Middle frontal gyrus (tissue), 1 donor: ENCODE results near the gene EPN2.

Experiments used
- DNase-seq: peaks from one replicate; pipeline ENCODE4 v3.0.0-alpha.2; 2015; ENCODE audit warnings: low spot score; ENCODE audit errors: extremely low spot score

The EPN2 gene

DNA sequence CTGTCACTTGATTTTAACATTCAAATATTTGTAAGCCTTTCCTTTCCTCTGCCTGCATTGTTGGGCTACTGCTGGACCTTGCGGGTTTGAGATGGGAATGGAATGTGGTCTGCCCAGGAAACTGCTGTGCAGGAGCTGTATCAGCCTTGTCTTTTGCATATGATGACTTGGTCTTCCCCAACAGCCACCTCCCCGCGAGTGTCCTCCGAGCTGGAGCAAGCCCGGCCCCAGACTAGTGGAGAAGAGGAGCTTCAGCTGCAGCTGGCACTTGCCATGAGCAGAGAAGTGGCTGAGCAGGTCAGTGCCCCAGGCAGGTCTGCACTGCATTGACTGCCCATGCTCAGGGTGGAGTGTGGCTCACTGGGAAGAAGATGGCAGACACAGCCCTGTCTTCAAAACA is 72.5 kb downstream of the EPN2 start:
- DNase-seq: no peak

DNA sequence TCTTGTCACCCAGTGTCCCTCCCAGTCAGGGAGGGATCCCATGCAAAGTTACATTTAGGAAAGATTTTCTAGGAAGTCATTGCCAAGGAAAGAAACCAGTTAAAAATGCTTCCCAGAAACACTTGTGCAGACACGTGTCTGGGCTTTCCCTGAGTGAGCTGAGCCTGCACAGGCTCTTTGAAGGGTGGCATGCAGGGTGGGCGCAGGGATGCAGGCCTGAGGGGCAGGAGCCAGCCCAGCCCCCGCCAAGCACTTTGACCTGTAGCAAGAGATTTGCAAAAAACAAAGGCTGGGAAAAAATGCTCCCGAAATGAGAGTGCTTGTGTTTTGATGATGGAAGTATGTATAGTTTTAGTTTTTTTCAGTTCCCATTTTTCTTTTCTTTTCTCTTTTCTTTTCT is 73.0 kb downstream of the EPN2 start:
- no peak for DNase-seq

DNA sequence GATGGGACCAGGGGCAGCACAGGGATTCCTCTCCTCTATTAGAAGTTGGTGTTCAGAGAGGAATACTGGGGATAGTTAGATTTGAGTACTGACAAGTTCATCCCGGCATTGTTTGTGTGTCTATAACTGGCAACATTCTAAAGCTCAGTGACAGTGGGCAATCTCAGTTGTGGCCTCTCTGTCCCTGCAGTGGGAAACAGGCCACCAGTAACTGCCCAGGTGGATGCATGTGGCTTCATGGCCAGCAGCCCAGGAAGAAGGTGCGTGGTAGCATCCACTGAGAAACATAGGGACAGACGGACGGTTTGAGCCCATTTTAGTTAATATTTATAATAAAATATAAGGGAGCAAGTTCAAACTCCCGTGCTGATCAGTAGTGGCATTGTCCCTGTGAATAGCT is 73.8 kb downstream of the EPN2 start:
- DNase-seq: no peak

DNA sequence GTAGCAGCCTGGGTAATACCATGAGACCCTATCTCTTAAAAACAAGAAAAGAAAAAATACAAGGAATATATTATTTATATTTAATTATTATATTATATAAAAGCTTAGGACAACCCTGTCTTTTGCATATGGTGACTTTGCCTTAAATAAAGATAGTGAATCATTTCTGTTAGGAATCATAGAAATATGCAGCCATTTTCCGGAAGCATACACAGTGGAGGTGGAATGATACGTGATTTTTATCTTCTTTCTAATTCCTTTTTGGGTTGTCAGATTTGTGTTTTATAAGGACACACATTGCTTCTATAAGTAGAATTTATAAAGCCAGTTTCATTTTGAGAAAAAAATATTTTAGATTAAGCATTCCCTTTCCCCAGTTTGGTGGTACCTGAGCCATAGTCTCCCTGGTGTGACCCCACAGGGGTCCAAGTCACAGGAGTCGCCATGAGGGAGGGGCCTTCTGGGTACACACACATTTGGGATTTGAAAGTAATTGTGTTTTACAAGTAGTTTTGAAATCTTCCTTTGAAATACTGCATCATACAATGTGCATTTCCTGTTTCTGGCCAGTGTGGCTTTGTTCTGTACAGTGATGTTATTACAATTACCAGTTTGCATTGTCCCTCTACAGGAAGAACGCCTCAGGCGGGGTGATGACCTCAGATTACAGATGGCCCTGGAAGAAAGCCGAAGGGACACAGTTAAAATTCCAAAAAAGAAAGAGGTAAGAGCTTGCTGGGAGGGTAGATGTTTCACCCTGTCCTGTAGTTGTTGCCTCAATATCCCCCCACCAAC is 74.5 kb downstream of the EPN2 start:
- no peak for DNase-seq

DNA sequence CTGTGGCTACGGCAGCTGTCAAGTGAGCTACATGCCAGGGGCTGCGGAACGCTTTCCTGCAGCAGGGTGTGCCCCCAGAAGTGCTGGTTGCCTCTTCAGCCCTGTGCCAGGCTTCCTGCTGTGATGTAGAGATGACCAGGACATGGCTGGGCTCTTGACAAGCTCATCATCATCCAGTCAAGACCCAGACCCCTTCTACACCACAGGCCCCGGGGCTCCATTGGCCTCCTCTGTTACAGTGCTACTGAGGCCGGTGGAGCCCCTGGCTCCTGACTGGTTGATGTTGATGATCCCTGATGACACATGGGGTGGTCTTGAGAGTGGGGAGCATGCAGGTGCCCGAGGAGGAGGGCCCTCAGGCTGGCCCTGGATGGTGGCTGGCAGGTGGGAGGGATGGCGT is 75.2 kb downstream of the EPN2 start:
- no peak for DNase-seq

DNA sequence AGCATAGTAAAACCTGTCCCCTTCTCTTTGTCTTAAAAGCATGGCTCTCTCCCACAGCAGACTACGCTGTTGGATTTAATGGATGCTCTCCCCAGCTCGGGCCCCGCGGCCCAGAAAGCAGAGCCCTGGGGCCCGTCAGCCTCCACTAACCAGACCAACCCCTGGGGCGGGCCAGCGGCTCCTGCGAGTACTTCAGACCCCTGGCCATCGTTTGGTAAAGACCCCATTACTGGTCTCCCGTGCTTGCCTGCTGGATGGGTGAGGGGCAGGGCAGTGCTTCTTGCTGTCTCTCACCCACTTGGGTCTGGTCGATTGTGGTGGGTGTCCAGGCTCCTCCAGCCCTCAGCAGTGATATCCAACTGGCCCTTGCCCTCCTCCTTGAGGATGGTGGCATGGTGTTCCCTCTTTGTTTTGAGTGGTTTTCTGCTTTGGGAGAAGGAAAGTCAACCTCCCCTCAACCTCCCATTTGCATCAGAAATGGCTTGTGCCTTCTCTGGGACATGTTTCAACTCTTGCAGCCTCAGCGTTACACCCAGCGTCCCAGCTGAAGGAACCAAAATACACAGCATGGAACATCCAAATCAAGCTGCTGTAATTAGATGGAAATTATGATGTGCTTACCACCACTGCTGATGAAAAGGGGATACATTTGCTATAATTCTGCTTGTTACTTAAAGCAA is 76.0 kb downstream of the EPN2 start:
- DNase-seq: no peak

DNA sequence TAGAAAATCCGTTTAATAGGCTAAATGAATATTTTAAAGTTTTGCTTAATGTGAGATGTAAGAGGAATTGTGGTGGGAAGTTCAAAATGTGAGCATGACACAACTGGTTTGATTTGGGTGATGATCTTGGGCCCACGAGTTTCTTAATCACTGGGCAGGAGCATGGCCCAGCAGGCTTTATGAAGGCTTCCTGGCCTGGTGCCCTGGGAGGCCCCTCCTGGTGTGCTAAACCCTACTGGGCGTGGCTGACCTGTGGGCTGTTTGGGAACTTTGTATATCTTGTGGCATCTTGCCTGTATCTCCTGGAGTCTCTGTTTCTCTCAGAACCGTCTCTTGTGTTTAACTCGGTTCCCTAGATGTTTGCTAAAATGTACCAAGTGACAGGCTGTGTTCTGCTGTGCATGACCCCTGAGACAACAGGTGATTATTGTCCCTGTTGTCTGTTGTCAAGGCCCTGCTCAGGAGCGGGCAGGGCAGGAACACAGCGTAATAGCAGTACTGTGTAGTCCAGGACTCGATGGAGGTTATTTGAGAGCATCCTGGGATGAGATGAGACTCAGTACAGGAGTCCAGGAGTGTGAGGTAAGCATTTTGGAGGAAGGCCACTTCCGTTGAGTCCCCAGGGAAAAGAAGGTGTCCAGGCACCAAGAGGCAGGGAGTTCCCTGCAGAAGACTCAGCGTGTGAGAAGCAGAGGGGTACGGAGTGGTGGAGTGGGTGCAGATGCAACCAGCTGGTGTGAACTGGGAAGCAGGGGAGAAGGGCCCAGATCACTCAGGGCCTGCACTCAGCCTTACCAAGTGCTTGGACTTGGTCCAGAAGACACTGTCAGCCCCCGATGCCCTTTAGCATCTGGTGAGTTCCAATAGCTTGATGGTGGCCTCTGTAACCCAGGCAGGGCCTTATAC is 76.8 kb downstream of the EPN2 start:
- DNase-seq: no peak

DNA sequence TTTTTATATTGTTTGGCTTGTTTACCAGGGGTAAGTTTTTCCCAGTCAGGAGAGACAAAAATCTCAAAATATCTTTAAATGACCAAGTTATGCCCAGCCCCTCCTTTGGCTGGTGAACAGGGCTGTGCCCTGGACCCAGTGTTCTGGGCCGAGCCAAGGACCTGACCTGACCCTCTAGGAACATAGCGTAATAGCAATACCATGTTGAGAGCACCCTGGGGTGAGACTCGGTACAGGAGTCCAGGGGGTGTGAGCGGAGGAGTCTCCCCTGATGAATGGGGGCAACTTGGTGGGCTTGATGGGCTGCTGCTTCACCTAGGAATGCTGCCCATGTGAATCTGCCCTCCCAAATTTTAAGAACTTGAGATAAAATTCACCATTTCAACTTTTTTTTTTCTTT is 77.9 kb downstream of the EPN2 start:
- DNase-seq: no peak

DNA sequence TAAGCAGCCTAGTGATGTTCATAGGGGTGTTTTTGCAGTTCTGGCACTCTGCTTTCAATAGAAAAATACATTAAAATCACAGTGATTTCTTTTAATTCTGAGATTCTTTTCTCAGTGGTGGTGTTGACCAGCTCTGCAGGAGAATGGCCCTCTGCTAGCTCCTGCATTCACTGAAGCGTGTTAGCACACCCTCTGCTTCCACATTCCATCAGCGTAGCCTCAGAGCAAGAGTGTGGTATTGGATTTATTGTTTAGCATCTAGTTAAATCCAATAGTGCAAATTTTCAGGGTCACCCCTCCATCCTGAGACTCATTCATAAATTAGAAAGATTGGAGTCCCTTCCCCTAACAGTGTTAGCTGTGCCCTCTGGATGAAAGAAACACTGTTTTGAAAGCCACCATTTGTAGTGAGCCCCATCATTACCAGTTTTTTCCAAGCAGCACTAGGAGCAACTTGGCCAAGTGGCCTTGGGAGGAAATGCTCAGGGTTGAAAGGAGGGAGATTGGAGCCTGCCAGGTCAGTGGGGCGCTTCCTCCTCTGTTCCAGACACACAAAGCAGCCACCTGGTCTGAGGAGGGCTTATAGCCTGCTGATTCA is 79.7 kb downstream of the EPN2 start:
- peak; percentile 27 for DNase-seq

DNA sequence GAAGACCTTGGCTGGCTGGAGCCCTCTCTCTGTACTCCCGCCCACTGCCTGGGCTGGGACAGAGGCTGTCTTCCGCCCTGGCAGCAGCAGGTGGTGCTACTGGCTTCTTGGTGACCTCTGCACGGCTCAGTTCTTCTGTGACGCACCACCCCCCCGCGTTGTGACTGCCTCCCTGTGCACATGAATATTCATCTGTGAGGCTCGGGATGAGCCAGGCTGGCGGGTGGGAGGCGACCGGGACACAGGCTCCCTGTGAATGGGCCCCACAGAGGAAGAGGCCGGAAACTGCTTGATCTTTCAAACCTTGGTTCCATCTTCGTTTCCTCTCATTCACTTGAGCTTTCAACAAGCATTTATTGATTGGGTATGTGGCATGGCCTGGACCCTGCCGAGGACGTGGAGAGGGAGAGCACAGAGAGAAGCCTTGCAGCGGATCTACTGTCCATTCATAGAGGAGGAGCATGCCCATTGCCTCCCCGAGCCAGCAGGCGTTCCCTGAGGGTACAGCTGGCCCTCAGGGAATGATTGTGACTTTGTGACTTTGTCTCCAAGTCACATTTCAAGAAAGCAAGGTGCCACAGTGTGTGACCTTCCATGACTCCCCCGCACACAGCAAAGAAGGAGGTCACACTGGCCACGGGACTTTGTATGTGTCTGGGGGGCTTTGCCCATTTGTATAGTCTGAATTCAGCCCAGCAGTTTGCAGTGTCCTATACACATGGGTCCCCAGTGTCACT is 80.4 kb downstream of the EPN2 start:
- DNase-seq: peak; percentile 71

DNA sequence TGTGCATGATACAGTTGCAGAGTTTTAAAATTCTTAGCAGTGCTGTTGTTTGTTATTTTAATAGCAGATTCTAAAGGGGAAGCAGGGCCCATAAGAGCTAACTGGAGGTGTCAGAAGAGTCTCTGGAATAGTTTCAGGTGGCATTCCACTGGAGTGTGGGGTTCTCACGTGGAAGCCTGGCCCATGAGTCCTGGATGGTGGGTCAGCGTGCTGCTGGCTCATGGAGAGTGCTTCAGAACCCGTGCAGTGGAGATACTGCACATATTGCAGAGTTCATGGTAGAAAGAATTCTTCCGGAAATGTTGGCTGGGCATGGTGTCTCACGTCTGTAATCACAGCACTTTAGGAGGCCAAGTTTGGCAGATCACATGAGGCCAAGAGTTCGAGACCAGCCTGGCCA is 81.4 kb downstream of the EPN2 start:
- DNase-seq: no peak

DNA sequence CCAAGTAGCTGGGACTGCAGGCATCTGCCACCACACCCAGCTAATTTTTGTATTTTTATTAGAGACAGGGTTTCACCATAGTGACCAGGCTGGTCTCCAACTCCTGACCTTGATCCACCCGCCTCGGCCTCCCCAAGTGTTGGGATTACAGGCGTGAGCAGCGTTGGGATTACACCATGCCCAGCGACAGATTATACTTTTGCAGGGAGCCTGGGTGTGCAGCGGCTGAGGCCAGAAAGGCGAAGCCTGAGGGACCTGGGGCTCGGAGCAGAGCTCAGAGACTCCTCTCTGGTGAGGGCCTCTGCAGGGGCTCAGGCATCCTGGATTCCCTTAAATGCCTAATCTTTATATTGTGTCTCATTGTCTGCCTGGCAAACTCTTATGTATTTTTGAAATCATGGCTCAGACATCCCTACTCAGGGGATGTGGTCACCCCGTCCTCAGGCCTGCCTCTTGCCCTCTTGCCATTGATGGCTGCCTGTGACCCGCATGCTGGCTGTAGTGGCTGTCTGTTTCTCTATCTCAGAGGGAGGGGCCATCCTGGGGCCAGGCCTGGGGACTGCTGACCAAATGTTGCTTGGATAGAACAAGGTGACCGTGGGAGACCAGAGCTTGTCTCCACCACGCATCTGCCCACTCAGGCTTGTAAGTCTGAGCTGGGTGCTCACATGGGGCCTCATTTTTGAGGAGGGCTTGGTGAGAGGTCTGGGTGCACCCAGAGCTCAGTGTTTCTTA is 82.8 kb downstream of the EPN2 start:
- no peak for DNase-seq

DNA sequence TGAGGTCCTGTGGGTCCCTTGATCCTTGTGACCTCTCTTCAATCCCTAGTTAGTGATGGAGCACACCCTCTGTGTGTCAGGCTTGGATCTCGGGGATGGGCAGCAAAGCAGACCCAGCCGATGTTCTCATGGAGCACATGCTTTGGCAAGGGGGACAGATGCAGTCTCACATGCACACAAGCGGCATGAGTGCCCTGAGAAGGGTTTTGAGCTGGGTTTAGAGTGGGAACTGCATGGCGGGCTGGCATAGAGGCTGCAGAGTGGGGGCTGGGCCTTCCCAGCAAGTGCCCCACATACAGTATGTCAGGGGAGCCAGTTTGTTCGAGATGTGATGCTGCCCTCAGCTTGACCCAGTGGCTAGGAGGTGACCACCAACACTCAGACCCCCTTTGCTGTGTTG is 83.7 kb downstream of the EPN2 start:
- DNase-seq: no peak

DNA sequence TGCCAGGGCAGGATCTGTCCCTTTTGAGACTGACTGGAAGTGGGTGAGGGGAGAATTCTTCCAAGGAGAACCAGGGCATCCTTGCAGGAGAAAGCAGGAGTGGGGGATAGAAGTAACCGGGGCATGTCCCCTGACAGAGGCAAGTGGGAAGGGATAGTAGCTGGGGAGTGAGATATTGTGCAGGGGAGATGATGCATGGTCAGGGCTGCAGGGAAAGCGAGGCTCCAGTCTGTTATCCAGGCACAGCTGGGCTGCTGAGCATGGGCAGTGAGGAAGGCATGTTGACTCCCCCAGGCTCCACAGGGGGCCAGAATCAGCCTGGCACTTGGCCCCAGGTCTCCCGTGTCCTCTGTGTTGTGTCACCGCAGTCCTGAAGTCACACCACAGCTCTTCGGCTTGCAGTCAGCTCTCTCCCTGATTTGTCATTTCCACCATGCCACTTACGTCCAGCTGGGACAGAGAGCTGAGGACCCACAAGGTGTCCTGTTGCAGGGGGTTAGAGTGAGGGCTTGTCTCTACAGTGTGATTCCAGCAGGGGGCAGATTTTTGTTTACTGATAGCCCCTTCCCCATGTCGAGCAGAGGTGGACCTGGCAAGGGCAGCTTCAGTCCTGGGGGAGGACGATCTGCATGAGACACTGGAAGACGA is 84.4 kb downstream of the EPN2 start:
- no peak for DNase-seq

DNA sequence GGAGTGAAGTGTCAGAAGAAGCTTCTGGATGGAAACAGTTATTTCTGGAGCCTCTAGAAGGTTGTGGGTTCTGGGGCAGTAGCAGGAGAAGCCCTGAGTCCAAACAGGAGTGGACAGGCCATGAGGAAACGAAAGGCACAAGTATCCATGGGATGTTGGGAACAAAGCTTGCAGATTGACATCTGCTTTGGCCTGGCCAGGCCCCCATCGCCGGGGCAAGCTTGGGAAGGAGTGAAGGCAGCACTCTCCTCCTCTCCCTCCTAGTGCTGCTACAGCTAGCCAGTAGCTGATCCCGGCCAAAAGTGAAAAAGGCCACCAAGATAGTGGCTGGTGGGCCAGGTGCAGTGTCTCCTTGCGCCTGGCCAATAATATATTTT is 85.0 kb downstream of the EPN2 start:
- DNase-seq: no peak

DNA sequence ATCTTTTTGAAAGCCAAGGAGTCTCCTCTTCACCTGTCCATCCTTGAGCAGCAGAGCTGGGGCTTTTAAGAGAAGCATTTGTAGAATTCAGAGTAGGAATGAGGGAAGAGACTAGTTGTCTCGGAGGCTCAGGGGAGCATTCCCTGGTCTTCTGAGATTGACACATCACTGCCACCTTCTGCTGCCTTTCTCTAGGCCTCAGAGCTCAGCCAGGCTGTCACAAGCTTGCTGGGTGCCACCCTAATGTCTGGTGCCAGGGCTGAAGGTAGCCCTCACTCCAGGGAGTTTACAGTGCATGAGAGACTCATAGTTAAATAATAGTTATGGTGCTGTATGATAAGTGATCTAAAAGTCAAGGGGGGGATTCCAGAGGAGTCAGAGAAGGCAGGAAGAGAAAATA is 85.7 kb downstream of the EPN2 start:
- no peak for DNase-seq

DNA sequence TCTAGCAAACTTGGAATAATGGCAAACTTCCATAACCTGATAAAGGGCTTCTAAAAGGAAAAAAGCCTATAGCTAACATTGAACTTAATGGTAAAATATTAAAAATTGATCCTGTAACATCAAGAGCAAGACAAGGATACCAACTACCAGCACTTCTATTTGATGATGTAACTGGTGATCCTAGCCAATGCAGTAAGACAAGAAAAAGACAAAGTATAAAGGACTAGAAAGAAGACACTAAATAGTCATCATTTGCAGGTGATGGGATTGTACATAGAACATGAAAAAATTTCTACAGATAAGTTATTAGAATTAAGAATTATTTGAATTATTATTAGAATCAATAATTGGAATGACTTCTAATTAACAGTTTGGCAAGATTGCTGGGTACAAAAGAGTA is 88.4 kb downstream of the EPN2 start:
- DNase-seq: no peak

DNA sequence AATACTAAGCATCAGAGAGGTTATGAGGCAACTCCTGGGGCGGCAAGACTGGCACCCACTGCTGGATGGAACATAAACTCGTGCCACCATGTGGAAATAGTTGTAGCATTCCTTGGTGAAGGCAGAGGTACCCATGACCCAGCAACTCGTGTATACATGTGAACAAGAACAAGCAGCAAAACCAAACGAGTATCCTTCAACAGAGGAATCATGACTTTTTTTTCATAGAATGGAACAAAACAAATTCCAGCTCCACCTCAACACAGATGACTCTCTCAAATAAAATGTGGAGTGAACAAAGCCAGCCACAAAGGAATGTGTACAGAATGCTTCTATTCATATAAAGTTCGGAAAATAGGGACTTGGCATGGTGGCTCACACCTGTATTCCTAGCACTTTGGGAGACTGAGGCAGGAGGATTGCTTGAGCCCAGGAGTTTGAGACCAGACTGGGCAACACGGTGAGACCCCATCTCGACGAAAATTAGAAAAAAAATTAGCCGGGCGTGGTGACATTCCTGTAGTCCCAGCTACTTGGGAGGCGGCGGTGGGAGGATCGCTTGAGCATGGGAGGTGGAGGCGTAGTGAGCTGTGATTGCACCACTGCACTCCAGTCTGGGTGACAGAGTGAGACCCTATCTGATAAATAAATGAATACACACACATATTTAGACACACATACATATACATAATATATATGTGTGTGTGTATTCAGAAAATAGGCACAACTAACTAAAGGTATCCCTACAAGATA is 90.0 kb downstream of the EPN2 start:
- DNase-seq: no peak

DNA sequence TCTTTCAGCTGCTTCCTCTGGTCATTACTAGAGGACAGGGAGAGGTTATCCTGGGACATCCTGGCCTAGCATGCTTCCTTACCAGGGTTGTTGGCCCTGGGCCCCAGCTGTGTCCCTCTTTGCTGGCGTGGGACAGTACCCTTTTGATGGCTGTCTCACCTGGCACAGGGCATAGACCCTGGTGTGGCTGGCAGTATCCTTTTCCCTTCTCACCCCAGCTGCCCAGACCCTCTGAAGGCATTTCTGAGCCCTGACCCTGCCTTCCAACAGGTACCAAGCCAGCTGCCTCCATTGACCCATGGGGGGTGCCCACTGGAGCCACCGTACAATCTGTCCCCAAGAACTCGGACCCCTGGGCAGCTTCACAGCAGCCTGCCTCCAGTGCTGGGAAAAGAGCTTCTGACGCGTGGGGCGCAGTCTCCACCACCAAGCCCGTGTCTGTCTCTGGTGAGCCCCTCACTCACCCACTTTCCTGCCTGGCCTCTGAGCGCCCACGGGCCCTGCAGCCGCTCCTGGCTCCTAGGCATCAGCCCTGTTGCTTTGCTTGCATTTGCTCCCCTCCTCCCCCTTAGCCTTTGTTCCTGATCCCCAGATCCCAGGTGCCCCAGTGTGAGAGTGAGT is 91.4 kb downstream of the EPN2 start:
- no peak for DNase-seq
